HG03469 (cell line): Measurements from ENCODE around the gene ACOT8.
"Not testable (repeated sequence)": the region's sequence is repeated elsewhere in the genome, so short reads cannot be mapped to it uniquely, and the experiment has no call there.

Experiments
- ATAC-seq: cut with Tn5 transposase; IDR thresholded peaks from one replicate; pipeline ENCODE4 v1.9.1; 2021; ENCODE audit warnings: mild to moderate bottlenecking, moderate library complexity, moderate number of reproducible peaks; ENCODE audit not compliant: unreplicated experiment

Gene ACOT8

DNA sequence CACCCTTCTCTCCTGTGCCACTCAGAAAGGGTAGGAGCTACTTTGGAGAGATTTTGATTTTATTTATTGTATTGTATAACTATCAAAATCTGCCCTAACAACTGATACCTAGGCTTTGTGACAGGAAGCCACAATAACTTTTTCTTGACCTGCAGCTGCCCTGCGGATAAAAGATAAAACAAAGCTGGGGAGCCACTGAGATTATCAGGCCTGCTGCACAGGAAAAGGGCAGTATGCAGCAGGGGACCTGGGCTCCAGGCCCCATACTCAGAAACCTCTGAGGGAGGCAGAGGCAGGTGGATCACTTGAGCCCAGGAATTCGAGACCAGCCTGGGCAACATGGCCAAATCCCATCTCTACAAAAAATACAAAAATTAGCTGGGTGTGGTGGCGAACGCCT, 24.6 kb downstream of the ACOT8 start:
- ATAC-seq: no peak

GRCh38 chr20:45829673-45830106, 27.5 kb downstream of the ACOT8 start:
- ATAC-seq: not testable (repeated sequence)

DNA sequence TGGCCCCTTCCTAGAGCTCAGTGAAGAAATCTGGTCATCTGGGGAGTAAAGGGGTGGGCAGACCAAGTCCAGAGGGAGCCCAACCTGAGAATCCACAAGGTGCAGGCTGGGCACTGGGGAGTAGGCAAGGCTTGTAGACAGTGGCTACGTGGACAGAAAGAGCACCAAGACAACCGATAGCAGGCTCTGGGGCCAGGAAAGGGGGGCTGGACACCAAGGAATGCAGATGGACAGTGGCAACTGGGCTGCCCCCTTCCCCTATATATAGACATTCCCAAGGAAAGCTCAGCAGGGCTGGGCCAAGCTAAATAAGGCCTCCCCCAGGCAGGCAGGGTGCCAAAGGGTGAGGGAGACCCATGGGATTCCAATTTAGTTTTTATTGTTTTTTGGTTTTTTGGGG, 28.6 kb downstream of the ACOT8 start:
- ATAC-seq: no peak

- no peak for ATAC-seq
Observed at GRCh38 chr20:45827712-45828111, 29.5 kb downstream of the ACOT8 start.

DNA sequence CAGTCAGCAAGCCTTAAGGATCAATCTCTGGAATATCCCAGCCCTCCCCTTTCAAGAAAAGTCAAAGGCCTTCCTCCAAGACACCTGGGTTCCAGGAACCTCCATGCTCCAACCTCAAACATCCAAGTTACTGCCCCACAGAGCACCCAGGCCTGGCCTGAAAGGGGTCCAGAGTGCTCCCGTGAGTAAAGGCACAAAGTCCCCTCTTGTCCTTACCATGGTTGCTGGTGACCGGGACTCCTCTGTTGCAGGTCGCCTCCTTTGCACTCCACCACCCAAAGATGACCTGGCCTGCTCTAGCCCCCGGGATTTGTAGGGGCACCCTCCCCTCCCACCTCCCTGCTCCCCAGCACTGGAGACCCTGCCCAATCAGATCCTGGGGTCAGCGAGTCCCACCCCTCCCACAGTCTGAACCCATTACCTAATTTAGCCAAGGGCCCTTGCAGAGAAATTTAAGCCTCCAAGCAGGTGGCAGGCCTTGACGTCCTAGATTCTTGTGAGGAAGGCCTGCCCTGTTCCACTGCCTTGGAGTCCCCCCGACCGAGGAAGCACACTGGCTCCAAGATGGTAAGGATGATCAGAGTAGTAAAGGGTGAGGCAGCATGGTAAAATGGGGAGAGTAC, 30.1 kb downstream of the ACOT8 start, which contains the start of gene TNNC2:
TSS of gene TNNC2 (minus strand) at position 283 of the 623 bp plus-strand sequence. CDS start at position 219, 64 bp downstream.
- ATAC-seq: no peak

- ATAC-seq: no peak
Observed at GRCh38 chr20:45826381-45827019, 30.7 kb downstream of the ACOT8 start.

DNA sequence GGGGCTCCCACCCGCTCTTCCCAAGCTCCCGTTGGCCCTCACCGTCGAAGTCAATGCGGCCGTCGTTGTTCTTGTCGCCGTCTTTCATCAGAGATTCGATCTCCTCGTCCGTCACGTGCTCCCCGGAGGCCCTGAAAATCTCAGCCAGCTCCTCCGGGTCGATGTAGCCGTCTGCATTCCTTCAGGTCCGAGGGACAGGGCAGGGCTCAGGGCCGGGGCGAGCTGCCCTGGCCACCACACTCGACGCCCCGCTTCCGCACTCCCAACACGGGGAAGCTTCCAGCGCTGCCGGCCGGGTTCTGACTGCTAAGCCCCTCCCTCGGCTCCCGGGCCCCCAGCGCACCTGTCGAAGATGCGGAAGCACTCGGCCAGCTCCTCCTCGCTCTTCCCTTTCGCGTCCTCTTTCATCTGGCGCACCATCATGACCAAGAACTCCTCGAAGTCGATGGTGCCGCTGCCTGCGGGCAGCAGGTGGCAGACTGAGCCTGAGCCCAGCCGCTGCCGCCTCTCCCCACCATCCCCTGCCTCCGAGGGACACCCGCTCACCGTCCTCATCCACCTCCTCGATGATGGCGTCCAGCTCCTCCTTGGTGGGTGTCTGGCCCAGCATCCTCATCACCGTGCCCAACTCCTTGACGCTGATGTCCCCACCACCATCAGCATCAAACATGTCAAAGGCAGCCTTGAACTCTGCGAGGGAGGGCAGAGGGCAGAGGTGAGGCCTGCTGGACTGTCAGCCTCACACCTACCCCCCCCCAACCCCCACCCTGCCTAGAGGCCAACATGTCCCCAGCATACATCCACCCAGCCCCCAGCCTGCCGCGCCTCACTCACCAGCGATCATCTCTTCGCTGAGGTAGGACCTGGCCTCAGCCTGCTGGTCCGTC, 33.0 kb downstream of the ACOT8 start:
- ATAC-seq: no peak

DNA sequence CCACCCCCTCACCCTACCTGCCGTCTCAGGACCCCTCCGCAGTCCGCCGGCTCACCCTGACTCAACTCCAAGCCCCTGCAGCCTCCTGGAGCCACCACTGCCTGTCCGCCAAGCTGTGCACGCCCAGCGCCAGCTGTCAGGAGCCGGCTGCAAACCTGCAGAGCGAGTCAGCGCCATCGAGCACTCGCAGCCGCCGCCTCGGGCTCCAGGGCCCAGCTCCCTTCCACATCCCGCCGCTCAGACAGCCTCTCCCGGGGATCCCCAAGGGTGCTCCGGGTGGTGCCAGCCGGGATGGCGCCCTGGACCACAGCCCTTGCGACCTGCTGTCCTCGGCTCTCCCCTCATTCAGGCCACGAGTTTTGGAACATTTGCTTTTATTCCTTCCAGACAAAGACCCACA, 34.3 kb downstream of the ACOT8 start:
- no peak for ATAC-seq

- ATAC-seq: no peak
Observed at GRCh38 chr20:45821947-45822346, 35.2 kb downstream of the ACOT8 start.

DNA sequence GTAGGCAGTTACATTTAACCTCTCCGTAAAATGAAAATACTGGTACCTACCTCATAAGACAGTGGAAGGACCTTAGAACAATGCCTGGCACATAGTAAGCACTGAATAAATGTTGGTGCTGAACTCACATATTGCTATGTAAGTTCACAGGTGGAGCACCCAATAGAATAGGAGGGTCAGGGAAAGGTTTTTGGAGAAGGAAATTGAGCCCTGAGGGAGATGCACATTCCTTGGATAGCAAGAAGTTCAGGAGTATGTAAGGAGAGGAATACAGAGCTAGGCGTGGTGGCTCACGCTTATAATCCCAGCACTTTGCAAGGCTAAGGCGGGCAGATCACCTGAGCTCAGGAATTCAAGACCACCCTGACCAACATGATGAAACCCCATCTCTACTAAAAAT, 37.7 kb downstream of the ACOT8 start:
- no peak for ATAC-seq

DNA sequence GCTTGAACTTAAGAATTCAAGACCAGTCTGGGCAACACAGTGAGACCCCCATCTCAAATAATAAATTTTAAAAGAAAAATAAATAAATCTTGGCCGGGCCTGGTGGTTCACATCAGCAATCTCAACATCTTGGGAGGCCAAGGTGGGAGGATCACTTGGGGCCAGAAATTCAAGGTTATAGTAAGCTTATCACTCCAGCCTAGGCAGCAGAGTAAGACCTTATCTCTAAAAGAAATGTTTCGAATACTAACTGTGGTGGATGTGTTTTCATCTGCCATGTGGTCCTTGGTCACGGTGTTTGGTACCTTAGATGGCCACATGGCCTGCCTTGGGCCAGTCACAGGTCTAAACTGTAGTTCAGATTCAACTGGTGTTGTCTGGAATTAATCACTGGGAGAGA, 39.0 kb downstream of the ACOT8 start:
- no peak for ATAC-seq

DNA sequence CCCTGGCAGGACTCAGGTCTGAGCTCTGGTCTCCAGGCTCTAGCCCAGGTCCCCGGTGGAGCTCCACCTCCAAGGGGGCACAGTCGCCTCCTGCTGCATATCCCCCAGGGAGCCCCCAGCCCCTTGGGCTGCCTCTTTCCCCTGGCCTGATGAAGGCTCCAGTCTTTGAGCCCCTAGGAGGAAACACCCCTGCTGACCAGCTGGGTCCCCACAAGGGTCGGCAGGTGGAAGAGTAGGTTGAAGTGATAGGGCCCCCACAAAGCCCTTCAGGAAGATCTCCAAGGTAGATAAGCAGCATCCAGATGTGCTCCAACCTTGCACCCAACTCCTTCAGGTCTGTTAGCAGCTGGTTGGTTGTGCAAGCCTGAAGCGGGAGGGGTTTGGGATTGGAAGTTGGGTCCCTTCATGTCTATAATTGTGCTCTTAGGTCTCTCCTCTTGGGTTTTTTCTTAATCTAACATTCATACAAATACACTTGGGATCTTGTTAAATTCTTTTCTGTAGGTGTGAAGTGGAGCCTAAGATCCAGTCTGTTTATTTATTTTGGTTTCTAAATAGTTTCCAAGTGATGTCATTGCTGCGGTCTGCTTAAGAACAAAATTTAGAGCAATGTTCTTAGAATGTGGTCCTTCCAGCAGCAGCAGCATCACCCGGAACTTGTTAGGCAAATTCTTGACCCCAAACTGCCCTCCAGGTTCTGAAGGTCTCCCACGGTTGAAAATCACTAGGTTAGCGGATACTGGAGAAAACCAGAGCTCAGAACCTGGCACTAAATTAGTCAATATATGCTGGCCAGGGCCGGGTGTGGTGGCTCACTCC, 39.6 kb downstream of the ACOT8 start:
- no peak for ATAC-seq

DNA sequence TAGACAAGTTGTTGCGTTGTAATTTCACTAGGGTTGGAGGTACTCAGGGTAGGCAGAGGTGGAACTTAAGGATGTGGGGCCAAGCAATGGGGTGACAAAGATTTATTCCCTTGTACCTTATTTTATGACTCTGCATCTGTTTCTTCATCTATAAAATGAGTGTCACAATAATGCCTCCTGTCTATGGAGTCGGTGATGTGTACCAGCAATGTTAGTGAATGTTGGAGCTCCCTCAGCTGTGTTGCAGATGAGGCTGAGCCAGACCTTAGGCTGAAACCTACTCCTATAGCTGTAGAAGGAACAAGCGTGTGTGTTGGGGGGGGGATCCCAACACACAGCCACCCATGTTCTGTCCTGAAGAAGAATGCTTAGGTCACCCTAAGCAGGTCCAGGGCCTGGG, 40.2 kb downstream of the ACOT8 start:
- ATAC-seq: no peak

DNA sequence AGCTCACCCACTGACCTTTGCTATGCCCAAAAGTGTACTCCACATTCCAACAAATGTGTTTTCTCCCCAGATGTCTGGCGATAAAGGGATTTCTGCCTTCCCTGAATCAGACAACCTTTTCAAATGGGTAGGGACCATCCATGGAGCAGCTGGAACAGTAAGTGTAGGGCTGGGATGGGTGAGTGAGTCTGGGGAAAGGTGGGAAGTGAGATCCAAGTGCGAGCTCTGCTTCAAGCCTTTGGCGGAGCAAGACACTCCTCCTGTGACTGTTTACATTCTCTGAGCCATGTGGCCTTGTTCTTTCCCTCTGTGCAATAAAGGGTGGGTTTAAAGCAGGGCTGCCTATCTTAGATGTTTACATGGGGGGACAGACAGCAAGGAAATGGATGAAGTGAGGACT, 42.9 kb downstream of the ACOT8 start:
- ATAC-seq: no peak

DNA sequence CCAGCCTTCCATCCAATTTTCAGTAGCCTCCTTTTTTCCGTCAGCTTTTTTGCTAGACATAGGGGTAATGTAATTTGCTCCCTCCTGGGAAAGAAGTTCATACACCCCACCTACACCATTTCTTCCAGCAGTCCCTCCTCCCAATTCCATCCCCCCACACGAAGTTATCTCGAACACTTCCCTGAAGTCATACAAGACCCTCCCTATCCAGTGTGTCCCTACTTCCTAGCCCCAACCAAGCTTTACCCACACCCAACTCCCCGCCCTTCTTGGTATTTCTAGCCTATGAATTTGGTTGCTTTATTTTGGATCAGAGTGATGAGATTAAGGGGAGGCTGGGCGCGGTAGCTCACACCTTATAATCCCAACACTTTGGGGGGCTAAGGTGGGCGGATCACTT, 43.7 kb downstream of the ACOT8 start:
- ATAC-seq: no peak

- no peak for ATAC-seq
Observed at GRCh38 chr20:45813006-45813340, 44.2 kb downstream of the ACOT8 start.

- peak; percentile 92 for ATAC-seq
Observed at GRCh38 chr20:45812157-45813005, 44.8 kb downstream of the ACOT8 start, which contains the start of gene UBE2C. Gene UBE2C, plus strand, starts transcription at chr20:45812644. Its CDS starts 52 bp downstream, at chr20:45812696.

DNA sequence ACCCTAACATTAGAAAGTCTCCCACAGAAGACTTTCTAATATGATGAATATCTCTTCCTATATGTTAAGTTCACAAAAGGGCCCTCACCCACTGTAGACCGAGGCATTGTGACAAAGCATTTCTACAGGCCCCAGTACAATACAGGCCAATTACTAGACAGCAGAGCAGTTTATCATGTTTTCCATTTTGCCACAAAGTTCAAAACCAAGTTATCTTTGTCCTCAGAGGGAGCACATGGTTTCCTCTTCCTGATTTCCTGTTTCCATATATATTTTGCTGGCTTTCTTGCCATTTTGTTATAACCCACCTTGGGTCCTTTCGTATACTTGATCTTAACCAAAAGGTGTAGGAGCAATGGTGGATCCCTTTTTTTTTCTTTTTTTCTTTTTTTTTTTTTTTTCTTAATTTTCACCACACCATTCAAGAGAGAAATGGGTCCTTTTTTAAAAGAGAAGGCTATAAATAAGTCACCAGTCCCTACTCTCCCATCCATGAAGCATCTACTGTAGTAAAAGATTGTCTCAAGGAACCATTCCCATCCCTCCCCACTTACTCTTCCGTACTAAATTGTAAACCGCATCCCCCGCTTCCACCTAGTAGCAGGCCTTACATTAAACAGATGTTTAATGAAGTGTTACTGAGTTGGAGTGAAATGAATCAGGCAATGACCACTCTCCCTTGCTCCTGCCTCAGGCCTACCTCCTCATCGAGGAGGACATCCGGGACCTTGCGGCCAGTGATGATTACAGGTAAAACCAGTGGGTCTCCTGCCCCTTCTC, 46.8 kb downstream of the ACOT8 start:
- ATAC-seq: no peak

DNA sequence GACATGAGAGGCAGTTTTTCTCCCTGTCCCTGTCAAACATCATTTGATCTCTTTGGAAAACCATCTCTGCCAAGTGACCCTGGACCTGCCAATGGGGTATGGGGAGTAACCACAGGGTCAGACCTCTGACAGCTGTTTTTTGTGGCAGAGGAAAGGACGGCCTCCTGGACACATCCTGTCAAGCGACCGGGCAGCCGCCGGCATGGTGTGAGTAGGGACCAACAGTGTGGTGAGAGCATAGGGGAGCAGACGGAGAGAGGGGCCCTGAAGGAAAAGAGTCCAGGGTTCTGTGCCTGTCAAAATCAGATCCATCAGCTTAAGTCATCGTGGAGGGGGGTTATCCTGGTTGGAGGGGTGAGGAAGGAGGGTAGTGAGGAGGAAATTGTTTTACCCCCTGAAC, 55.3 kb downstream of the ACOT8 start:
- ATAC-seq: no peak
